ENCODE measurements around the gene TMEM242. TPM values are rescaled to one million over a fixed set of nuclear protein-coding genes. Genes with fewer than 3 reads are reported as not detected.

The TMEM242 gene
- total and polyA plus RNA-seq, 5 donors from 2014 or later = 8.7 to 14.2 (median 10.1) TPM

GRCh38 chr6:157333537-157333936 lies 10.2 kb upstream of the TMEM242 start:
- Mint-ChIP-seq H3K36me3 (no peaks in the 10 kb centered on the region), H3K4me1 (no peaks in the 10 kb centered on the region), H3K27ac (no peak overlapping the region), H3K27me3 (peaks cover 53% of the 10 kb centered on the region), H3K4me3 (no peak overlapping the region), H3K9me3 (peaks cover 0 to 1% (median 0%) of the 10 kb centered on the region in 7 donors)
- H3K27me3 ChIP-seq (ENCODE audit: control insufficient read depth, insufficient read depth, low read length) = peaks cover 15% of the 10 kb centered on the region
- H3K9me3 ChIP-seq (ENCODE audit: control insufficient read depth in 2 of 2, low read length in 2 of 2) = no peaks in the 10 kb centered on the region
- DNase-seq = no peak
- no peak overlapping the region for H3K27ac ChIP-seq (ENCODE audit: insufficient read depth, low read length, poor library complexity, severe bottlenecking)
- no peaks in the 10 kb centered on the region for H3K36me3 ChIP-seq (ENCODE audit: control insufficient read depth, insufficient read depth, low read length)
- H3K4me3 ChIP-seq (ENCODE audit: low read depth, low read length) = no peak overlapping the region
- ATAC-seq (ENCODE audit: low read depth in 2 of 2) = no peak
- H3K4me1 ChIP-seq (ENCODE audit: control insufficient read depth, insufficient read depth, low read length, poor library complexity, severe bottlenecking) = no peaks in the 10 kb centered on the region

GRCh38 chr6:157332813-157333212 lies 9.5 kb upstream of the TMEM242 start:
- no peak for DNase-seq
- Histone ChIP-seq H3K27me3 (ENCODE audit: control insufficient read depth, insufficient read depth, low read length) (peaks cover 19% of the 10 kb centered on the region), H3K4me1 (ENCODE audit: control insufficient read depth, insufficient read depth, low read length, poor library complexity, severe bottlenecking) (no peaks in the 10 kb centered on the region), H3K36me3 (ENCODE audit: control insufficient read depth, insufficient read depth, low read length) (no peaks in the 10 kb centered on the region), H3K4me3 (ENCODE audit: low read depth, low read length) (no peak overlapping the region), H3K9me3 (ENCODE audit: control insufficient read depth in 2 of 2, low read length in 2 of 2) (no peaks in the 10 kb centered on the region), H3K27ac (ENCODE audit: insufficient read depth, low read length, poor library complexity, severe bottlenecking) (no peak overlapping the region)
- H3K27me3 Mint-ChIP-seq = peaks cover 53% of the 10 kb centered on the region
- peaks cover 0 to 1% (median 0%) of the 10 kb centered on the region in 7 donors for H3K9me3 Mint-ChIP-seq
- H3K4me3 Mint-ChIP-seq = peak overlapping the region in 1 of 4 donors; percentile 12
- no peaks in the 10 kb centered on the region for H3K4me1 Mint-ChIP-seq
- ATAC-seq (ENCODE audit: low read depth in 2 of 2) = no peak
- H3K27ac Mint-ChIP-seq = no peak overlapping the region
- no peaks in the 10 kb centered on the region for H3K36me3 Mint-ChIP-seq

- no peaks in the 10 kb centered on the region for H3K4me1 Mint-ChIP-seq
- Histone ChIP-seq H3K4me3 (ENCODE audit: low read depth, low read length) (no peak overlapping the region), H3K27ac (ENCODE audit: insufficient read depth, low read length, poor library complexity, severe bottlenecking) (no peak overlapping the region), H3K9me3 (ENCODE audit: control insufficient read depth in 2 of 2, low read length in 2 of 2) (no peaks in the 10 kb centered on the region), H3K4me1 (ENCODE audit: control insufficient read depth, insufficient read depth, low read length, poor library complexity, severe bottlenecking) (no peaks in the 10 kb centered on the region), H3K36me3 (ENCODE audit: control insufficient read depth, insufficient read depth, low read length) (no peaks in the 10 kb centered on the region), H3K27me3 (ENCODE audit: control insufficient read depth, insufficient read depth, low read length) (peaks cover 22% of the 10 kb centered on the region)
- DNase-seq (no peak), ATAC-seq (ENCODE audit: low read depth in 2 of 2) (no peak)
- peaks cover 50% of the 10 kb centered on the region for H3K27me3 Mint-ChIP-seq
- no peaks in the 10 kb centered on the region for H3K36me3 Mint-ChIP-seq
- no peak overlapping the region for H3K4me3 Mint-ChIP-seq
- peaks cover 0 to 1% (median 0%) of the 10 kb centered on the region in 7 donors for H3K9me3 Mint-ChIP-seq
- no peak overlapping the region for H3K27ac Mint-ChIP-seq
These were observed 7.5 kb upstream of the TMEM242 start for GRCh38 chr6:157330831-157331230.

GRCh38 chr6:157329829-157330228 lies 6.5 kb upstream of the TMEM242 start:
- H3K27ac ChIP-seq (ENCODE audit: insufficient read depth, low read length, poor library complexity, severe bottlenecking) = no peak overlapping the region
- H3K27me3 ChIP-seq (ENCODE audit: control insufficient read depth, insufficient read depth, low read length) = peaks cover 23% of the 10 kb centered on the region
- Mint-ChIP-seq H3K27ac (no peak overlapping the region), H3K9me3 (peaks cover 0 to 1% (median 0%) of the 10 kb centered on the region in 7 donors), H3K27me3 (peaks cover 48% of the 10 kb centered on the region), H3K4me3 (peak overlapping the region in 1 of 4 donors; percentile 39), H3K36me3 (no peaks in the 10 kb centered on the region), H3K4me1 (peaks cover 0 to 4% (median 0%) of the 10 kb centered on the region in 4 donors)
- ATAC-seq (ENCODE audit: low read depth in 2 of 2) (no peak), DNase-seq (no peak)
- no peaks in the 10 kb centered on the region for H3K36me3 ChIP-seq (ENCODE audit: control insufficient read depth, insufficient read depth, low read length)
- no peaks in the 10 kb centered on the region for H3K9me3 ChIP-seq (ENCODE audit: control insufficient read depth in 2 of 2, low read length in 2 of 2)
- H3K4me3 ChIP-seq (ENCODE audit: low read depth, low read length) = no peak overlapping the region
- H3K4me1 ChIP-seq (ENCODE audit: control insufficient read depth, insufficient read depth, low read length, poor library complexity, severe bottlenecking) = no peaks in the 10 kb centered on the region

GRCh38 chr6:157328108-157328692 lies 4.9 kb upstream of the TMEM242 start:
- DNase-seq = no peak
- H3K4me1 Mint-ChIP-seq = peaks cover 4 to 9% (median 6%) of the 10 kb centered on the region in 4 donors
- Histone ChIP-seq H3K27me3 (ENCODE audit: control insufficient read depth, insufficient read depth, low read length) (peaks cover 25% of the 10 kb centered on the region), H3K4me1 (ENCODE audit: control insufficient read depth, insufficient read depth, low read length, poor library complexity, severe bottlenecking) (peaks cover 6% of the 10 kb centered on the region), H3K36me3 (ENCODE audit: control insufficient read depth, insufficient read depth, low read length) (no peaks in the 10 kb centered on the region), H3K9me3 (ENCODE audit: control insufficient read depth in 2 of 2, low read length in 2 of 2) (no peaks in the 10 kb centered on the region), H3K4me3 (ENCODE audit: low read depth, low read length) (no peak overlapping the region), H3K27ac (ENCODE audit: insufficient read depth, low read length, poor library complexity, severe bottlenecking) (no peak overlapping the region)
- ATAC-seq (ENCODE audit: low read depth in 2 of 2) = no peak
- H3K27me3 Mint-ChIP-seq = peaks cover 45% of the 10 kb centered on the region
- peak overlapping the region in 1 of 4 donors; percentile 9 for H3K4me3 Mint-ChIP-seq
- no peaks in the 10 kb centered on the region for H3K9me3 Mint-ChIP-seq
- H3K27ac Mint-ChIP-seq = no peak overlapping the region
- no peaks in the 10 kb centered on the region for H3K36me3 Mint-ChIP-seq

- H3K27me3 ChIP-seq (ENCODE audit: control insufficient read depth, insufficient read depth, low read length) = peaks cover 22% of the 10 kb centered on the region
- H3K36me3 ChIP-seq (ENCODE audit: control insufficient read depth, insufficient read depth, low read length) = no peaks in the 10 kb centered on the region
- ATAC-seq (ENCODE audit: low read depth in 2 of 2) (no peak), DNase-seq (no peak)
- H3K4me3 ChIP-seq (ENCODE audit: low read depth, low read length) = no peak overlapping the region
- H3K9me3 ChIP-seq (ENCODE audit: control insufficient read depth in 2 of 2, low read length in 2 of 2) = no peaks in the 10 kb centered on the region
- H3K4me1 ChIP-seq (ENCODE audit: control insufficient read depth, insufficient read depth, low read length, poor library complexity, severe bottlenecking) = peaks cover 16% of the 10 kb centered on the region
- Mint-ChIP-seq H3K9me3 (no peaks in the 10 kb centered on the region), H3K36me3 (no peaks in the 10 kb centered on the region), H3K4me1 (peaks cover 7 to 18% (median 10%) of the 10 kb centered on the region in 4 donors), H3K4me3 (peak overlapping the region in 1 of 4 donors; percentile 56), H3K27ac (no peak overlapping the region), H3K27me3 (peaks cover 44% of the 10 kb centered on the region)
- H3K27ac ChIP-seq (ENCODE audit: insufficient read depth, low read length, poor library complexity, severe bottlenecking) = no peak overlapping the region
These were observed 3.7 kb upstream of the TMEM242 start for GRCh38 chr6:157326979-157327378.

- ATAC-seq (ENCODE audit: low read depth in 2 of 2) (no peak), DNase-seq (no peak)
- Histone ChIP-seq H3K9me3 (ENCODE audit: control insufficient read depth in 2 of 2, low read length in 2 of 2) (no peaks in the 10 kb centered on the region), H3K27ac (ENCODE audit: insufficient read depth, low read length, poor library complexity, severe bottlenecking) (no peak overlapping the region), H3K27me3 (ENCODE audit: control insufficient read depth, insufficient read depth, low read length) (peaks cover 17% of the 10 kb centered on the region), H3K4me3 (ENCODE audit: low read depth, low read length) (no peak overlapping the region), H3K36me3 (ENCODE audit: control insufficient read depth, insufficient read depth, low read length) (peaks cover 2% of the 10 kb centered on the region), H3K4me1 (ENCODE audit: control insufficient read depth, insufficient read depth, low read length, poor library complexity, severe bottlenecking) (peaks cover 16% of the 10 kb centered on the region)
- Mint-ChIP-seq H3K4me1 (peaks cover 7 to 24% (median 12%) of the 10 kb centered on the region in 4 donors), H3K27ac (no peak overlapping the region), H3K27me3 (peaks cover 33% of the 10 kb centered on the region), H3K4me3 (peak overlapping the region; percentile 15 to 82 (median 52)), H3K36me3 (peaks cover 4% of the 10 kb centered on the region), H3K9me3 (no peaks in the 10 kb centered on the region)
These were observed 1.9 kb upstream of the TMEM242 start for GRCh38 chr6:157325069-157325805.
